Activated T-cell treated with anti-CD3 and anti-CD28 coated beads for 1 hour (primary cell): ENCODE data around the gene GPC5.

Experiments used
- DNase-seq: peaks from one replicate; pipeline ENCODE4 v3.0.0-alpha.2; 2020; ENCODE audit warnings: low read depth

Gene GPC5

DNA sequence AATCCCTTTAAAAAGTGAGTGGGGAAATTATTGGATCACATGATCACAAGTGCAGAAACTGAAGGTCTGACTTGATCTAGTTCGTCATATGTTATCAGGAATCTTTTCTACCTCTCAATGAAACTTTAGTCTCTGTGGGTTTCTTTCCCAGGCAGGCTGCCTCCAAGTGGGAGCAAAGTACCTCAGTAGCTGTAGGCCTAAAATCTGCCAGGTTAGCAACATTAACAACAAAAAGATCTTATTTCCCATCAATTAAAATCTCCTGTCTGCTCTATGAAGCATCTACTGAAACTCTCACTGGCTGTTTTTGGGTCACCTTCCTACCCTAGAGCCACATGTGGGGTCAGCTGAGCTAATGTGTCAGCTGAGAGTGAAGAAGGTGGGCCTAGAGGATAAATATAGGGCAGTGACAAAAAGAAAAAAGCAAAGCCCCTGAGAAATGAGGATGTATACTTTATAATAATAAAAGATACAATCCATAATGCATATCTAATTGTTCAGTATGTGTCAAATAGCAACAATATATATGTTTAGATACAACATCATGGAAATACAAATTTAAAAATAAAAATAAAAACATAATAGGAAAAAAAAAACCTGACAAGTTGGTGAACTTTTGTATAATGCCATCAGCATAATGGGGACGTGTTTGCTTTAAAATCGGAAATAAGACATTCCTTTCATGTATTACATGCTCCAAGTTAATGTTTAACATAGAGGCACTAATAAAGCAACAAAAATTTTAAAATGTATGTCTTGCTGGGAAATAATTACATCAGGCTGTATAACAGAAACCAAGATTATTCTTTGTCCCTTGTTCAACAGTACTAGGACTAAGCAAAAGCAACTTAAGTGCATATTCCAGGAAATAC lies 141.1 kb downstream of the GPC5 start:
- no peak for DNase-seq

DNA sequence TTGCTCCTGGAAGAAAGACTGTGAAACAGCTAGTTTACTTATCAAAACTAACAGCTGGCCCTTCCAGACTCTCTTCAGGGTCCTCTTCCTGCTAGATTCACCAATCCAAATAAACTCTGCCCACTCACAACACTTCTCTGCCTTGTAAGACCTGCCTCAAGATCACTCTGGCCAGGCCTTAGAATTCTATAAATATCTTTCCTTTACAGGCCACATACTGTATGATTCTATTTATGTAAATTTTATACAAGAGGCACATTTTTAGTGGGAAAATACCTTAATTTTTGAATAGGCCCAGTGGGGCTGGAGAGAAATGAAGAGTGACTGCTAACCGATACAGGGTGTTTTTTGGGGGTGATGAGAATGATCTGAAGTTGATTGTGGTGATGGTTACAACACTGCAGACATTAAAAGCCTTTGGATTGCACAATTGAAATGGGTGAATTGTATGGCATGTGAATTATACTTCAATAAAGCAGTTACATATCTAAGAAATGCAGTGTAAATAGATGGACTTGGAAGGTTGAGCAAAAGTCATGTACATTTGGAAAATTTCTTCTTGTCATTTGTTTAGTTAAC lies 141.8 kb downstream of the GPC5 start:
- DNase-seq = no peak

DNA sequence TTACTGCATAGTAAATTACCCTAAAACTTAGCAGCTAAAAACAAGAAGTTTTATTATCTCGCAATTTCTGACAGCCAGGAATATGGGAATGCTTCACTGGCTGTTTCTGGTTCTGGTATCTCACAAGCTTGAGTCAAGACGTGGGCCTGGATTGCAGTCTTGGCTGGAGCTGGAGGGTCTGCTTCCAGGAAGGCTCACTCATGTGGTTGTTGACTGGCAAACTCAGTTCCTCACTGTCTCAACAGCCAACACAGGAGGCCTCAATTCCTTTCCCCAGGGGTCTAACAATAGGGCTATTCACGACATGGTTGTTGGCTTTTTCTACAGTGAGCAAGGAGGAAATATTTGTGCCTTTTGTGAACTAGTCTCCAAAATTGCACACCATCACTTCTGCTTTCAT lies 146.3 kb downstream of the GPC5 start:
- no peak for DNase-seq

DNA sequence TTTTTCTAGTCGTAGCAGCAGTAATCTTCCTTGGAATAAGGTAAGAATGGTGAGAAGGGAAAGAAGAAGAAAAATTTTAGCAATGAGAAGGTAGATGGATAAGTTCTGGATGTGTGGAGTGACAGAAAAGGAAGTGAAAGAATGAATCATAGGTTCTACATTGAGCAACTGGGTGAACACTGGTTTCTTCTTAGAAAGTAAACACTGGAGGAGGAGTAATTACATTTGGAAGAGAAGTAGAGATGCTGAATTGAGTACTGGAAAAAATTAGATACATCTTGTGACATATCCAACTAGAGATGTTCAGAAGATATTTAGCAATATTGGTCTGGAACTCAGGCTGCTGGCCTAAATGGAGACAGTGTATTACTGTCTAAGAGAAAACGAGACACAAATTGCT lies 148.5 kb downstream of the GPC5 start:
- no peak for DNase-seq

DNA sequence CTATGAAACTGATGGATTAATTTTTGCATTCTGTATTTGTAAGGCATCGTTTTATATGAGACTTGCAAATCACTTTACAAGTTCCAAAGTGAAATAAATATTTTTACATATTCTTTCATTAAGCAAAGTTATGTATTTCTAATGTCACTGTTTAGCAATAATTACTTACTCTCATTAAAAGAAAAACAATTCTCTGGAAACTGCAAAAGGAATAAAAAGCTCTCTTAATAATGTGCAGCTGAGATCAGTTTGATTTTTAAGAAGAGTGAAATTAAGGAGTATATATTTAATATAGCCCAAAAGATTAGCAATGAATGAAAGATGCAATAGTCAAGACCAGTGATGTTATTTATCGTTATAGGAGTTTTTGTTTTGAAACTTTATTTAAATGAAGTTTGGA lies 155.2 kb downstream of the GPC5 start:
- no peak for DNase-seq

DNA sequence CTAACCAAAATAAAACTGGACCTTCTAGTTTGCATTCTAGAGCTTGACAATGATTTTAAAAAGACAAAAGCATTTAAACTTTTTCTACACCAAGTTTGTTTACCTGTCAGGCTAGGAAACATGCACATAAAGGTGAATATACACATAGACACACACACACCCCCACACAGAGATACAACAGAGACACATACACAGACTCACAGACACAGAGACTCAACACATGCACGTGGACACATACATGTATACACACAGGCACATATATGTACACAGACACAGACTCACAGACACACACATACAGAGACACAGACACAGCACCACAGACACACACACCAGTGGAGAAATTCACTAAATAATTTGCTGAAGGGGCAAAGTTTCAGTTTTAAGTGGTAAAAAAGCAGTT lies 155.7 kb downstream of the GPC5 start:
- no peak for DNase-seq

DNA sequence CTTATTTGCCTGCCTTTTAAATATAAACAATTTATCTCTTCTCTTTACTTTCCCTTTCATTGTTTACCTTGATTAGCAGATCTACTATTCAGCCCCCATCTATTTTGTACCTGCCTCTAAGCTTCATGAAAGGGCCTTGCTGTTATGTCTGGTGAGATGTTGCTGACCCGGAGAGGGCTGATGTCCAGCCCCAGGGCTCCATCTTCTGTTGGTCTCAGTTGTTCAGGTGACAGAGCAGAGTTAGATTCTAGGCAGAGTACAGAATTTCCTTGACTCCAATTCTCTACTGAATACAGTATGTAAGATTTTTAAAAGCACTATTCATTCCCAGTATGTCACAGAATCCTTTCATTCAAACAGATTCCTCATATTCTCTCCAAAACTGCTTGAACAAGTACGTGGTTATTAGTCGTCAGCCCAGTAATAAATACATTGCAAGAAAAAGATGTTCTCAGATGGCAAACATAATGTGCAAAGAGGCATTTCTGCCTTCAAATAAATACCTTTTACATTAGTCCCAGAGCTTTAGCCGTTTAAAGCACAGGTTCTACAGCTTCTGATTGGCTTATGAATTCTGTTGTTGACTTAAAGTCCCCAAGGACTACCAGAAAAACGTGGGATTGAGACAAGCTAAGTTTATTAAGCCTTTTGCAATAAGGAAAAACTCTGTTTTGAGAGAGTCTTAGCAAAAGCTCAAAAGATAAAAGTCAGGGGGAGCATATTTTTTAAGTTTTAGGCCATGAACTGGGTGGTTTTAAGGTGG lies 159.1 kb downstream of the GPC5 start:
- no peak for DNase-seq

DNA sequence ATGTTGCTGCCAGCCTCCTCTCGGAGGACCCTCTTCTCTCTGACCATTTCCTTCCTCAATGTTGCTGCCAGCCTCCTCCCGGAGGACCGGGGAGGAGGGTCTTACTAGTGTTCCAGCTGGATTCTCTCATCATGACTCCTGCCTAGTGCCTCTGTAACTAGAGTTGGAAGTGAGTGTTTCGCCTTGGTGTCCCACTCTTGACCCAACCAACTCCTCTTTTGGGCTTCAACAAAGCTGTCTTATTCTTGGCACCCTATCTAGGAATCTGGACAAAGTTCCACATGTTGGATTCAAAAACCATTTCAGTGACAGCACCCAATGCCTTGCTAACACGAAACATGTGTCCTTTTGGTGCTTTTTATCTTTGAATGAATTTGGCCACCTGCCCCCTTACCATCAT lies 165.4 kb downstream of the GPC5 start:
- DNase-seq = no peak

DNA sequence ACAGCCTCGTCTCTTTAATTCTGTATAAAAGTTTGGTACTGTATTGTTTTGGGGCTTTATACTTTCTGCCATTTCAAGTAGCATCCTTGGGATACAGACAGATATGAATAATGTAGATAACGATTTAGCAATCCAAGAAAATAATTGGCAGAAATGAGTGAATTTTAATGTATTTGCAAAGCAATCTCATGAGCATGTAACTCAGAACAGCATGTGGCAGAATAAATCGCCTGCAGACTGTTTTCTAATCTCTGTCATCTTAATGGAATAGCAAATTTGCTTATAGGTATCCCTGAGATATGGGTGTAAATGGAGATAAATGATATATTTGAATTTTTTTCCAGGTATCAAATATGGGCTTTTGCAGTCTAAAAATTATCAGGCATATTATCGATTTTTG lies 166.0 kb downstream of the GPC5 start:
- no peak for DNase-seq

DNA sequence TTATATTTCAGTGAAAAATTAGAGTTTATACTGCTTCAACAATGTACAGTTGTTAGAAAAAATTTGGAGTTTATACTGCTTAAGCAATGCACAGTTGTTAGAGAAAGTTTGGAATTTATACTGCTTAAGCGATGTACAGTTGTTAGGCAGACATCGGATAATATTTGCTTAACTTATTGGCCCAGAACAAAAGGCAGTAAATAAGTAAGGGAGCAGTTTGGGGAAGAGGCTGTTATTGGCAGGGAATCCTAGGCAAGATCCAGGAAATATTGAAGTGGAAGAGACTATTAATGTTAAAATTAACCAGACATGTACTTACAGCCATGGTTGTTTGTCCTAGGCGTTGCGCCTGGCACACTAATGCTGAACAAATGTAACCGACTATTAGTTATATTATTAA lies 166.9 kb downstream of the GPC5 start:
- no peak for DNase-seq

DNA sequence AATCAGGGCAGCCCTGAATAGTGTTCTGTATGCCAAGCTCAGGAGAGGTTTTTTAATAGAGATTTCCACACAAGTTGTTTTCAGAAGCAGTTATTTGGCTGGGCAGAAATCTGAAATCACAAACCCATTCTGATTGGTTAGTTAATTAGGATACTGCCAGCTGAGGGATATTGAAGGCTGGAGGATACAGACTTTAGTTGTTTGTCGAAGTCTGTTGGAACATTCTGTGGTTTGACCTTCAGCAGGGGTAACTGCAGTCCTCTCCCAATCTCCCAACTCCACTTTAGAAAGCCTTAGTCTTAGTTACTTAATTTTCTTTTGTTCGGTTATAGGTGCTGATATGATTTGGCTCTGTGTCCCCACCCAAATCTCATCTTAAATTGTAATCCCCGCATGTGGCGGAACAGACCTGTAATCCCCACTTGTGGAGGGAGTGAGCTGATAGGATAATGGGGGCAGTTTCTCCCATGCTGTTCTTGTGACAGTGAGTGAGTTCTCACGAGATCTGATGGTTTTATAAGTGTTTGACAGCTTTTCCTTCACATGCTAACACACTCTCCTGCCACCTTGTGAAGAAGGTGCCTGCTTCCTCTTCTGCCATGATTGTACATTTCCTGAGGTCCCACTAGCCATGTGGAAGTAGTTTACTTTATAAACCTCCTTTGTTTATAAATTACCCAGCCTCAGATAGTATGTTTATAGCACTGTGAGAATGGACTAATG lies 169.2 kb downstream of the GPC5 start:
- no peak for DNase-seq

DNA sequence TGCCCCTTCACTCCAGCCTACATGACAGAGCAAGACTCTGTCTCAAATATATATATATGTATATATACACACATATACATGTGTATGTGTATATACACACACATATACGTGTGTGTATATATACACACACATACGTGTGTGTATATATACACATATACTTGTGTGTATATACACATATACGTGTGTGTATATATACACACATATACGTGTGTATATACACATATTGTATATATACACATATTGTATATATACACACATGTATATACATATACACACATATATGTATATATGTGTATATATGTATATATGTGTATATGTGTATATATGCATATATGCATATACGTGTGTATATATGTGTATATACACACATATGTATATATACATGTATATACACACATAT lies 173.3 kb downstream of the GPC5 start:
- no peak for DNase-seq

DNA sequence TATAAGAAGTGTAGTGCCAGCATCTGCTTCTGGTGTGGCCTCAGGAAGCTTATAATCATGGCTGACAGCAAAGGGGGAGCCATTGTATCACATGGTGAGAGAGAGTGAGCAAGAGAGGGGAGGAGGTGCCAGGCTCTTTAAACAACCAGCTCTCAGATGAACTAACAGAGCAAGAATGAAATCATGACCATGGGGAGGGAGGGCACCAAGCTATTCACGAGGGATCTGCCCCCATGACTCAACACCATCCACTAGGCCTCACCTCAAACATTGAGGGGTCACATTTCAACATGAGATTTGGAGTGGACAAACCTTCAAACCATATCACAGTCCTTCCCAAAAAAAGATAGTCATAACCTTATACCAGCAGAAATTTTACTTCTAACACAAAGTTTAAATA lies 174.0 kb downstream of the GPC5 start:
- DNase-seq = no peak

DNA sequence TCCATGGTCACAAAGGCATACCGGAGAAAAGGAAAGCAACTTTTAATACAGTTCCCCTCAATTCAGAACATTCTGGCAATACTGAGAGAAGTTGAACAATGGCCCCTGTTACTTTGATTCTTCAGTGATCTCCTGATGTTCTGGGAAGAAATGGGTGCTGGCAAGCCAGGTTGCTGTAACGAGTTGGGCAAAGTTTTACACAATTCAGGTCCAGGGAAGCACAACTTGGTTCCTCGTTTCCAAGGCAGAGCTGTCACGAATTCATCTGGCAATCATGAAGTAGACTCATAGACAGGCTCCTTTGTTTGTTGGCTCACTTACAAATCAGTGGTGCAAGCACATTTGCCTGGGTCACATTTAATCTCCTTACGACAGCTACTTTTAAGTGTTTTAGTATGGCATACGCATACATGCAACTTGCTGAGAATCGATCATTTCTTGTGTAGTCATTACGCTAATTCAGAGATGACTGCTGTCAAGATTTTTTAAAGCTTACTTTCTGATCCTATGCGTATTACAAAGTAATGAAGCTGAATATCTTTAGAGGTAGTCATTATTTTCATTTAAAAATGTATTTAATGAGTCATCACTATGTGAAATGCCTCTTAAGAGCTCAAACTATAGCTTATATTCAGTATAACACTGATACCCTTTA lies 174.7 kb downstream of the GPC5 start:
- DNase-seq = no peak

DNA sequence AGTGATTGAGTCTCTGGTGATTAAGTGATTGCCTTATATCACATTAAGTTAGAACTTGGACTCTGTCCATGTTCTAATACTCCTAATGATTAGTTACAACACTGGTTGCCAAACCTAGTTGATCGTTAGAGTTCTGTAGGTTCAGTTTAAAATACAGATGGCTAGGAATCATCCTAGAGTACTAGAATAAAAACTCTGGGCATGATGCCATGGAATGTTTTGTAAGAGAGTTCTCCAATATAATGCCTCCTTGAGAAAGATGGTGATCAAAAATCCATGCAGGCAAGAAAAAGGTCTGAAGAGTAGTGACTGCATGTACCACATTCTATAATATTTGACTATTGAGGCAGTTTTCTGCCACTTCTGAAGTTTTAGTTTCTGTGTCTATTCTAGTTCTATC lies 176.3 kb downstream of the GPC5 start:
- no peak for DNase-seq

DNA sequence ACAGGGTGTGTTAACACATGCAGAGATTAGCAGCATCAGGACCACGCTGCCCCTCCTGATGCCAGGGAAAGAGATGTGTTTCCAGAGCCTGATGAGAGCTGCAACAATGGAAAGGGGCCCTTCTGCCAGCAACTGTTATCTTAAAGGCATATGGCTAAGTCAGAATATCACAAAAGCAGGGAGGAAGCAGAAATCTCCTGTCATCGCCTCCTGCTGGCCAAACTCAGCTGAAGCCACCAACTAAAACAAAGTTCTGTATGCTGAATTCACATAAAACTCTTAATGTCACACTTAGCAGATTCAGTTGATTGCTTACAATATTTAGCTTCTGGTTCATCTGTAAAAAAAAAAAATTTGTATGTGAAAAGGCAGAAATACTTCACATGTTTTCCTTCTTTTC lies 178.2 kb downstream of the GPC5 start:
- DNase-seq = no peak

DNA sequence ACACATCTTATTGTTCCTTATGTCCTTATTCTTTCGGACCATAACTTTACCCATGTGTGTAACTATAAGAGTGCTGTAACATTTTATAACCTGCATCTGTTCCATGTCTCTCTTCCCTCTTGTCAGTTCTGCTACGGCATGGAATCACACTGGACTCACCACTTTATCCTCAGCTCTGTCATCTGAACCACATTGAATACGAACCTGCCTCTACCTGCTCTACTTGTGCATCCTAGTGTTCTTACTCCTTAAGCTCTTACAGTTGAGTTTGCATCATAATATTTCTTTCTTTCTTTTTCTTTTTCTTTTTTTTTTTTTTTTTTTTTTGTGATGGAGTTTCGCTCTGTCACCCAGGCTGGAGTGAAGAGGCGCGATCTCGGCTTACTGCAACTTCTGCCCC lies 180.9 kb downstream of the GPC5 start:
- DNase-seq = no peak

DNA sequence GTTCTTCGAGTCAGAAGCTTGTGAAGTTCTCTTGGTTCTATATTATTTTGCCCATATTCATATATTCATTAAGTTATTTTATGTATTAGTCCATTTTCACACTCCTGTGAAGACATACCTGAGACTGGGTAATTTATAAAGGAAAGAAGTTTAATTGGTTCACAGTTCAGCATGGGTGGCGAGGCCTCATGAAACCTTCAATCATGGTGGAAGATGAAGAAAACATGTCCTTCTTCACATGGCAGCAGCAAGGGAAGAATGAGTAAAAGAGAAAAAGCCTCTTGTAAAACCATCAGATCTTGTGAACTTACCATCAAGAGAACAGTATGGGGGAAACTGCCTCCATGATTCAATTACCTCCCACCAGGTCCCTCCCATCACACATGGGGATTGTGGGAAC lies 182.3 kb downstream of the GPC5 start:
- DNase-seq = no peak

DNA sequence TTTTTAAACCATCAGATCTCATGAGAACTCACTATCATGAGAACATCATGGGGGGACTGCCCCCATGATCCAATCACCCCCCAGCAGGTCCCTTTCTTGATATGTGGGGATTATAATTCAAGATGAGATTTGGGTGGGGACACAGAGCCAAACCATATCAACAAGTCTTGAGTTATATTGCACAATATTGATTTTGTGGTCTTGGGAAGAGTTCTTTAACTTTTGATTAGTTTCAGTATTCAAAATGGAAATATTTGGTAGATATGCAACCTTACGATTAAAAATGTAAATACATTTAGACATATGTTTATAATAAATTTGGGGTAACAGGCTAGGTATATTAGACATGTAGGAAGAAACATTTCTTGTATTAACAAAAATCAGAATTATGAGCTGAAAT lies 188.2 kb downstream of the GPC5 start:
- DNase-seq = no peak

DNA sequence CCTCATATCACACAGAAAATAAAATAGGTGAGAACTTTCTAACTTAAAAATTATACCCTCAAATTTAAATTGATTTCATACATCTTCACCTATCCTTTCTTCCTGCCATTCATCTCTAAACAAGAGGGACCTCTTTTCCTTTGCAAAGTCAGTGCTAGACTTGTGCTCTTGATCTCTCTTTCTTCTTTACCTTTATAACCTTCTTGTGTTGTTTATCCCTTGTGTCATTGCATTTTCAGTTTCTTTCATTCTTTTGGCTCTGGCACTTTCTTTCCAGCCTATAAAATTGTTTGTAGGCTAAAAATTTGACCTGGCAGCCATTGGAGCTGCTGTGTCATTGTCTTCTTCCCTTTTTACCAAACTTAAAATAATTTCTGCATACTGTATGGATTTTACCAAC lies 190.1 kb downstream of the GPC5 start:
- no peak for DNase-seq

DNA sequence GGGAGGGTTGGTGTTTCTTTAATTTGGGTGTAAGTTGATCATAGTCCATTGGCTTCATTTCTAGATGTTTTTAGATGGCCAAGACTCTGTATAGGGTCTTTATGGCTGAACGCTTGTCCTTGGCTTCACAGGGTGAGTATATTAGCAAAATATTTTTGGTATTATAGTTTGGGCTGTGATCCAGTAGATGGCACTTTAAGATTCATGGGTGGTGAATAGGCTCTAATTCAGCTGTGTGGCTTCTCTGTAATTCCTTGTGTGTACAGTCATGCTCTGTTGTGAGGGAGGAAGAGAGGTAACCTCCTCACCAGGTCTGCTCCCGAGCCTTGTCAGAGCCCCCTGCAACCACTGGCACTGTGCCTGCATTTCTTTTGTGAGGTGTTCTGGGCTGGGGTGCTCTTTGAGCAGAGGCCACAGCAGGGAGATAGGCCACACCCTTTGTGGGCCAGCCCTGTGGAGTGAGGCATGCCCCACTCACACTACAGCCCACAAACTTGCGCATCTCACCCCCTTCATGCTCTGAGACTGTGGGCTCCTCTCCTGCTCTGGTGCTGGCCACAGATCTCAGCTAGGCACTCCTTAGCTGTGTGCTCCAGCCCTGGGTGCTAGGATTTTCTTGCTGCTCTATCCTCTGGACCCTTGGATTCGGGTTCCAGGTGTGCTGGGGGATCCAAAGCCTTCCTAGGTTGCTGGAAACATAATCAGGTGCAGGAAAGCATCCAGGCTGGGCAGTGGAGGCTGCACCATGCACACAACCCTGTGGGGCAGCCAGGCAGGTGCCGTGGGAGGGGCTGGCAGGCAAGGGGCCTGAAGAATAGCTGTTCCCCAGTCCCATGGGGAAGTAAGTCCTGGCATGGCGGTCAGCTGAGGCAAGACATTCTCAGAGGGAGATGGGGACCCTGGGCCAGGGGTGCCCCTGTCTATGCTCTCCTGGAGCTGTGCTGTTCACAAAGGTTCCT lies 193.9 kb downstream of the GPC5 start:
- DNase-seq = no peak
